H9 (cell line): ENCODE measurements around the gene TCF4. TPM values are rescaled to one million over a fixed set of nuclear protein-coding genes. Genes with fewer than 3 reads are reported as not detected.

Experiments
- DNase-seq: peaks from one replicate; pipeline ENCODE4 v3.0.0-alpha.2; 2017
- H2AFZ ChIP-seq: one replicate; pipeline ENCODE4 v1.6.1; 2013; ENCODE audit warnings: mild to moderate bottlenecking, low read length, control low read depth, moderate library complexity
- H2AK5ac ChIP-seq: 2 replicates; pipeline ENCODE4 v1.6.1; 2013; ENCODE audit warnings: low read length, control low read depth, mixed read lengths; ENCODE audit not compliant: insufficient read length
- H2BK120ac ChIP-seq: one replicate; pipeline ENCODE4 v1.6.1; 2013; ENCODE audit warnings: low read depth, mild to moderate bottlenecking, low read length, control low read depth, inconsistent platforms; ENCODE audit not compliant: poor library complexity, severe bottlenecking
- H2BK12ac ChIP-seq: 2 replicates; pipeline ENCODE4 v1.6.1; 2013; ENCODE audit warnings: low read length, control low read depth, mixed read lengths, low read depth; ENCODE audit not compliant: insufficient read length
- H2BK15ac ChIP-seq: 2 replicates; pipeline ENCODE4 v1.6.1; 2013; ENCODE audit warnings: low read depth, low read length, control low read depth
- H2BK20ac ChIP-seq: one replicate; pipeline ENCODE4 v1.6.1; 2013; ENCODE audit warnings: low read depth, mild to moderate bottlenecking, low read length, control low read depth, inconsistent platforms; ENCODE audit not compliant: poor library complexity, severe bottlenecking
- H2BK5ac ChIP-seq: 2 replicates; pipeline ENCODE4 v1.6.1; 2013; ENCODE audit warnings: low read length, control low read depth, mixed read lengths; ENCODE audit not compliant: insufficient read length
- H3K14ac ChIP-seq: 2 replicates; pipeline ENCODE4 v1.6.1; 2013; ENCODE audit warnings: low read length, control low read depth; ENCODE audit not compliant: insufficient read depth
- H3K18ac ChIP-seq: 2 replicates; pipeline ENCODE4 v1.6.1; 2013; ENCODE audit warnings: low read depth, mild to moderate bottlenecking, mixed read lengths, low read length, control low read depth; ENCODE audit not compliant: insufficient read length
- H3K23ac ChIP-seq: 2 replicates; pipeline ENCODE4 v1.6.1; 2013; ENCODE audit warnings: low read length, control low read depth, mixed read lengths, low read depth; ENCODE audit not compliant: insufficient read length
- H3K23me2 ChIP-seq: 2 replicates; pipeline ENCODE4 v1.6.1; 2013; ENCODE audit warnings: low read depth, mild to moderate bottlenecking, mixed read lengths, low read length, control low read depth; ENCODE audit not compliant: insufficient read length, poor library complexity, severe bottlenecking
- H3K27ac ChIP-seq: 2 replicates; pipeline ENCODE4 v1.5.1; 2013; ENCODE audit warnings: low read length, control low read depth, mixed read lengths, low read depth; ENCODE audit not compliant: insufficient read length
- H3K27me3 ChIP-seq: 2 replicates; pipeline ENCODE4 v1.6.1; 2013; ENCODE audit warnings: low read length, control low read depth, inconsistent platforms; ENCODE audit not compliant: insufficient read depth
- H3K4ac ChIP-seq: 2 replicates; pipeline ENCODE4 v1.6.1; 2013; ENCODE audit warnings: low read depth, mild to moderate bottlenecking, control low read depth, inconsistent platforms, low read length, moderate library complexity
- H3K4me1 ChIP-seq: 2 replicates; pipeline ENCODE4 v1.6.1; 2013; ENCODE audit warnings: low read length, control low read depth, inconsistent platforms; ENCODE audit not compliant: insufficient read depth
- H3K4me2 ChIP-seq: 2 replicates; pipeline ENCODE4 v1.6.1; 2013; ENCODE audit warnings: low read length, control low read depth, mixed read lengths; ENCODE audit not compliant: insufficient read length, insufficient read depth
- H3K56ac ChIP-seq: 2 replicates; pipeline ENCODE4 v1.6.1; 2013; ENCODE audit warnings: low read depth, mild to moderate bottlenecking, mixed read lengths, low read length, control low read depth; ENCODE audit not compliant: insufficient read length
- H3K79me1 ChIP-seq: 2 replicates; pipeline ENCODE4 v1.6.1; 2013; ENCODE audit warnings: low read depth, mild to moderate bottlenecking, moderate library complexity, low read length, control low read depth, inconsistent platforms; ENCODE audit not compliant: insufficient read depth, poor library complexity, severe bottlenecking
- H3K79me2 ChIP-seq: 2 replicates; pipeline ENCODE4 v1.6.1; 2013; ENCODE audit warnings: low read length, control low read depth, inconsistent platforms; ENCODE audit not compliant: insufficient read depth
- H3K9ac ChIP-seq: 2 replicates; pipeline ENCODE4 v1.6.1; 2013; ENCODE audit warnings: low read length, control low read depth, mixed read lengths; ENCODE audit not compliant: insufficient read length; ENCODE audit errors: extremely low read depth
- H3K9me3 ChIP-seq: one replicate; pipeline ENCODE4 v1.6.1; 2013; ENCODE audit warnings: low read depth, low read length, inconsistent platforms; ENCODE audit not compliant: control insufficient read depth
- H3T11ph ChIP-seq: one replicate; pipeline ENCODE4 v1.6.1; 2013; ENCODE audit warnings: mild to moderate bottlenecking, low read length, control low read depth, inconsistent platforms
- H4K20me1 ChIP-seq: one replicate; pipeline ENCODE4 v1.6.1; 2013; ENCODE audit not compliant: control insufficient read depth, insufficient read length, insufficient read depth
- H4K5ac ChIP-seq: 2 replicates; pipeline ENCODE4 v1.6.1; 2013; ENCODE audit warnings: low read depth, mild to moderate bottlenecking, mixed read lengths, low read length, control low read depth; ENCODE audit not compliant: insufficient read length
- H4K8ac ChIP-seq: replicated peaks from 2 replicates; pipeline ENCODE4 v1.6.1; 2013; ENCODE audit warnings: low read length, control low read depth, mixed read lengths, low read depth; ENCODE audit not compliant: insufficient read length
- H4K91ac ChIP-seq: 2 replicates; pipeline ENCODE4 v1.6.1; 2013; ENCODE audit warnings: low read depth, mild to moderate bottlenecking, moderate library complexity, mixed read lengths, low read length, control low read depth; ENCODE audit not compliant: insufficient read length
- H3K27ac Mint-ChIP-seq, 3 experiments: 2 replicates in 2 of 3; 3 replicates in 1 of 3; pipeline ENCODE4 v1.8.0; 2020 to 2021; ENCODE audit warnings: mixed read lengths in 3 of 3, mild to moderate bottlenecking in 1 of 3, moderate library complexity in 1 of 3
- H3K27me3 Mint-ChIP-seq: 2 replicates; pipeline ENCODE4 v1.8.0; 2021; ENCODE audit warnings: low read depth, mild to moderate bottlenecking, moderate library complexity, mixed read lengths
- H3K36me3 Mint-ChIP-seq, 3 experiments: 2 replicates in 2 of 3; 3 replicates in 1 of 3; pipeline ENCODE4 v1.8.0; 2020 to 2021; ENCODE audit warnings: low read depth in 3 of 3, mixed read lengths in 3 of 3; ENCODE audit not compliant: insufficient read depth in 1 of 3
- H3K4me1 Mint-ChIP-seq, 2 experiments: 2 replicates each; pipeline ENCODE4 v1.8.0; 2020; ENCODE audit warnings: mixed read lengths in 2 of 2
- H3K4me3 Mint-ChIP-seq, 2 experiments: 2 replicates in 1 of 2; 3 replicates in 1 of 2; pipeline ENCODE4 v1.8.0; 2020 to 2021; ENCODE audit warnings: mild to moderate bottlenecking in 2 of 2, mixed read lengths in 2 of 2, moderate library complexity in 1 of 2
- H3K9me3 Mint-ChIP-seq, 2 experiments: 2 replicates in 1 of 2; 3 replicates in 1 of 2; pipeline ENCODE4 v1.8.0; 2020; ENCODE audit warnings: mild to moderate bottlenecking in 2 of 2, mixed read lengths in 2 of 2, moderate library complexity in 1 of 2
- WGBS: extraction: QIAGEN DNeasy Blood & Tissue Kit; methylation state at CpG from one replicate; pipeline ENCODE4 v1.1.7; 2013; ENCODE audit warnings: missing lambda C conversion rate, low lambda C conversion rate, mixed read lengths; ENCODE audit not compliant: insufficient read length; ENCODE audit errors: extremely low coverage; 5-methylcytosine and 5-hydroxymethylcytosine counted together
- total RNA-seq: library from RNA; stranded (reverse); gene quantifications from 2 replicates; pipeline ENCODE4 v1.2.1, GENCODE V29; 2021
- TF ChIP-seq, protein P1 (sequence below): fragments of 200-600 bp; sonication (generic); conservative IDR thresholded peaks from 3 replicates; pipeline ENCODE4 v1.8.0; 2021; ENCODE audit warnings: antibody characterized with exemption, mild to moderate bottlenecking

TCF4 gene
- total RNA-seq, 1 experiment from 2014 or later, result 99.4 TPM

DNA sequence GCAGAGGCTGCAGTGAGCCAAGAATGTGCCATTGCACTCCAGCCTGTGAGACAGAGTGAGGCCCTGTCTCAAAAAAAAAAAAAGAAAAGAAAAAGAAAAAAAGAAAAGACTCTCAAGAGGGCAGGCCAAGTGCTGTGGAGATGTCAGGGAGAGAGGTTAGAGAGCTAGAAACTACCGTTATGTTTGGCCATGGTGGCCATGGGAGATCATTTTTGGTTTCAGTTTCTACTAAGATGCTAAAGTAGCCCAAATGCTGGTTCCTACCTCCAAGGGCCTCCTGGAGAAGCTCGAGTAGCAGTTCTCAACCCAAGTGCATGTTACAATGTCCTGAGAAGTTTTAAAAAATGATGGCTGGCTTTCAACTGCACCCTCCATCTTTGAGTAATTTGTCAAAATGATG is 47.4 kb upstream of the TCF4 start:
- Histone ChIP-seq H3K4me2 (no peak overlapping the region), H2BK5ac (no peak overlapping the region), H3K23ac (no peak overlapping the region), H2BK120ac (no peak overlapping the region), H2AK5ac (no peak overlapping the region), H4K5ac (no peak overlapping the region), H4K91ac (no peak overlapping the region), H3K18ac (no peak overlapping the region), H3T11ph (no peak overlapping the region), H3K14ac (no peak overlapping the region), H2BK12ac (no peak overlapping the region), H3K56ac (no peak overlapping the region), H3K9ac (no peak overlapping the region), H3K79me2 (no peaks in the 10 kb centered on the region), H3K4me1 (no peaks in the 10 kb centered on the region), H2BK20ac (no peak overlapping the region), H3K9me3 (no peaks in the 10 kb centered on the region), H3K23me2 (no peaks in the 10 kb centered on the region), H2BK15ac (no peak overlapping the region), H3K27ac (no peak overlapping the region), H4K8ac (no peak overlapping the region), H3K79me1 (no peaks in the 10 kb centered on the region), H4K20me1 (no peaks in the 10 kb centered on the region), H3K4ac (no peak overlapping the region), H2AFZ (no peak overlapping the region), H3K27me3 (no peaks in the 10 kb centered on the region)
- DNase-seq, result no peak
- no peaks in the 10 kb centered on the region for H3K9me3 Mint-ChIP-seq
- no peak overlapping the region for H3K4me3 Mint-ChIP-seq
- H3K27ac Mint-ChIP-seq, result no peak overlapping the region
- no CpG with 5 or more reads among the region's 2 CpGs for WGBS
- TF ChIP-seq, protein P1, sequence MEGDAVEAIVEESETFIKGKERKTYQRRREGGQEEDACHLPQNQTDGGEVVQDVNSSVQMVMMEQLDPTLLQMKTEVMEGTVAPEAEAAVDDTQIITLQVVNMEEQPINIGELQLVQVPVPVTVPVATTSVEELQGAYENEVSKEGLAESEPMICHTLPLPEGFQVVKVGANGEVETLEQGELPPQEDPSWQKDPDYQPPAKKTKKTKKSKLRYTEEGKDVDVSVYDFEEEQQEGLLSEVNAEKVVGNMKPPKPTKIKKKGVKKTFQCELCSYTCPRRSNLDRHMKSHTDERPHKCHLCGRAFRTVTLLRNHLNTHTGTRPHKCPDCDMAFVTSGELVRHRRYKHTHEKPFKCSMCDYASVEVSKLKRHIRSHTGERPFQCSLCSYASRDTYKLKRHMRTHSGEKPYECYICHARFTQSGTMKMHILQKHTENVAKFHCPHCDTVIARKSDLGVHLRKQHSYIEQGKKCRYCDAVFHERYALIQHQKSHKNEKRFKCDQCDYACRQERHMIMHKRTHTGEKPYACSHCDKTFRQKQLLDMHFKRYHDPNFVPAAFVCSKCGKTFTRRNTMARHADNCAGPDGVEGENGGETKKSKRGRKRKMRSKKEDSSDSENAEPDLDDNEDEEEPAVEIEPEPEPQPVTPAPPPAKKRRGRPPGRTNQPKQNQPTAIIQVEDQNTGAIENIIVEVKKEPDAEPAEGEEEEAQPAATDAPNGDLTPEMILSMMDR, result no peak
- no peaks in the 10 kb centered on the region for H3K36me3 Mint-ChIP-seq
- H3K4me1 Mint-ChIP-seq, result peaks cover 3 to 4% of the 10 kb centered on the region in 2 experiments
- no peaks in the 10 kb centered on the region for H3K27me3 Mint-ChIP-seq
